ENCODE measurements around the gene FARP1. TPM values are rescaled to one million over a fixed set of nuclear protein-coding genes. Genes with fewer than 3 reads are reported as not detected.

Gene FARP1
- total and polyA plus RNA-seq, 2 of the 8 experiments (the other 6 are each of a cell fraction or from before 2014, with no cell fraction given), result 24.7 to 104 TPM

DNA sequence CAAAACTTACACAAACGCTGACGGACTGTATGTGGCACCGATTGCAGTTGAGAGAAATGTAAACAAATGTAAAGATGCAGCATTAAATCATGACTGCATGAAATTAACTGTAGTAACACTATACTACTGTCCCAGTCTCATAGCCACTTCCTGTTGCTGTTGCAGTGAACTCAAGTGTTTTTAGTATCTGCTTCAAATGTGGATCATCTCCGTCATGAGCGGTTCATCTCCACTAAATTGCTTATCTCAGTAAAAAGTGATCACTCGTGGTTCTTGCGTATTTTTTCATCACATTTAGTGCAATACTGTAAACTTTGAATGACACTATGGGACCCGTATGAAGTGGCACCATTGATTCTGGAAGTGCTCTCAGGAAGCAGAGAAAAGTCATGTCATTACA, 94.4 kb downstream of the FARP1 start:
- ChIA-PET CTCF (ENCODE audit: partially characterized antibody) (no interaction called here), POLR2A (ENCODE audit: partially characterized antibody) (no interaction called here)

More for the DNA sequence above, 94.4 kb downstream of the FARP1 start:
- TF ChIP-seq SIN3A (conservative IDR thresholded peaks at IDR 0.05 in 1 of 2, IDR thresholded peaks at IDR 0.05 in 1 of 2; ENCODE audit: low read depth in 1 of 2, low read length in 2 of 2) (no peak), JUN (IDR thresholded peaks at IDR 0.05; ENCODE audit: low read depth, low read length) (no peak), TCF12 (IDR thresholded peaks at IDR 0.05; ENCODE audit: low read depth, low read length) (no peak)
- Histone ChIP-seq H3K27ac (ENCODE audit: low read depth, low read length) (no peak overlapping the region), H3K79me2 (ENCODE audit: control insufficient read depth in 1 of 2, insufficient read depth in 2 of 2, low read length in 2 of 2) (peaks cover 0 to 41% of the 10 kb centered on the region in 2 experiments; a peak in 2 of 4 replicates), H3K14ac (ENCODE audit: insufficient read length) (no peak overlapping the region), H2BK12ac (ENCODE audit: low read depth, low read length) (no peak overlapping the region), H3K9me3 (ENCODE audit: insufficient read depth in 2 of 2, low read depth in 1 of 2, low read length in 1 of 2) (no peaks in the 10 kb centered on the region), H3K4me3 (ENCODE audit: extremely low read depth in 1 of 4, insufficient read depth in 2 of 4, low read depth in 3 of 4, low read length in 4 of 4) (no peak overlapping the region), H4K91ac (replicated peaks; ENCODE audit: insufficient read length, low read length) (no peak overlapping the region), H2BK120ac (replicated peaks; ENCODE audit: low read depth, low read length) (no peak overlapping the region), H2BK20ac (ENCODE audit: low read length) (no peak overlapping the region), H3K9ac (replicated peaks in 1 of 4; ENCODE audit: extremely low read depth in 1 of 4, low read depth in 3 of 4, low read length in 3 of 4) (no peak overlapping the region), H3K18ac (ENCODE audit: extremely low read depth, low read length) (no peak overlapping the region), H2AFZ (ENCODE audit: low read length) (no peak overlapping the region), H3K23ac (ENCODE audit: insufficient read length) (no peak overlapping the region), H3K23me2 (ENCODE audit: low read depth, low read length) (no peaks in the 10 kb centered on the region), H2BK15ac (ENCODE audit: low read length) (no peak overlapping the region), H3K4me2 (ENCODE audit: insufficient read depth in 1 of 2, low read depth in 2 of 2, low read length in 2 of 2) (no peak overlapping the region), H3K4me1 (replicated peaks in 1 of 4; ENCODE audit: control insufficient read depth in 3 of 4, insufficient read depth in 4 of 4, low read length in 3 of 4) (peaks cover 5 to 10% (median 8%) of the 10 kb centered on the region in 4 experiments; a peak in 6 of 7 replicates), H3K56ac (replicated peaks; ENCODE audit: insufficient read length, low read depth, low read length) (no peak overlapping the region), H2AK5ac (ENCODE audit: low read depth, low read length) (no peak overlapping the region), H4K8ac (ENCODE audit: extremely low read depth, insufficient read depth, low read length) (no peak overlapping the region), H4K5ac (ENCODE audit: insufficient read length, low read depth, low read length) (no peak overlapping the region), H3K79me1 (ENCODE audit: low read depth, low read length) (peaks cover 5% of the 10 kb centered on the region; the same call in 1 of the 2 replicates), H3K36me3 (ENCODE audit: control insufficient read depth in 2 of 4, insufficient read depth in 4 of 4, low read length in 3 of 4) (no peaks in the 10 kb centered on the region; a peak in 1 of 8 replicates), H3K27me3 (replicated peaks in 1 of 4; ENCODE audit: control insufficient read depth in 3 of 4, extremely low read depth in 1 of 4, insufficient read depth in 3 of 4, low read length in 3 of 4) (no peaks in the 10 kb centered on the region), H3K4ac (replicated peaks; ENCODE audit: insufficient read length, low read depth, low read length) (no peak overlapping the region), H2BK5ac (ENCODE audit: low read depth, low read length) (no peak overlapping the region), H4K20me1 (replicated peaks in 1 of 2; ENCODE audit: control insufficient read depth in 1 of 2, insufficient read depth in 2 of 2, low read length in 2 of 2) (peaks cover 0 to 2% of the 10 kb centered on the region in 2 experiments)
- 93% methylated on average over 8 of the region's 8 CpGs; no CpG with 5 or more reads in 1 of the 2 experiments for WGBS, 2 experiments (ENCODE audit: extremely low coverage in 1 of 2, insufficient coverage in 1 of 2, insufficient read length in 1 of 2, insufficient replicate concordance in 2 of 2, low coverage in 1 of 2, low lambda C conversion rate in 2 of 2, missing lambda C conversion rate in 1 of 2)
- DNase-seq (ENCODE audit: low read depth in 1 of 2, low spot score in 2 of 2) (no peak), FAIRE-seq (no peak)

Data from H1 (cell line).